Activated CD8-positive, alpha-beta memory T cell treated with anti-CD3 and anti-CD28 coated beads for 36 hours (primary cell): ENCODE data around the gene FAM13A. TPM values are rescaled to one million over a fixed set of nuclear protein-coding genes. Genes with fewer than 3 reads are reported as not detected.

Experiments used
- CTCF ChIA-PET: fragments of 350-600 bp; sonication (Branson Sonifier 250); formaldehyde crosslinking; loops from one replicate; lab custom pipeline; 2021; ENCODE audit warnings: antibody characterized with exemption; lab: Charles Lee
- POLR2A ChIA-PET: fragments of 350-600 bp; sonication (Branson Sonifier 250); formaldehyde crosslinking; loops from one replicate; lab custom pipeline; 2021; ENCODE audit warnings: antibody characterized with exemption; lab: Charles Lee
- total RNA-seq, 2 experiments: library from RNA; stranded (reverse); gene quantifications; one replicate each; pipeline ENCODE4 v1.2.3, GENCODE V29; 2021

FAM13A gene
- total RNA-seq, 2 experiments from 2014 or later, result 1.4 to 2.6 TPM

GRCh38 chr4:88823058-88823919, 233.7 kb downstream of the FAM13A start:
- POLR2A ChIA-PET, result no interaction called here
- CTCF ChIA-PET, result interaction anchor here (1.0 kb wide), 1 partner anchor 200 kb away, joined by 3 read pairs; no protein-coding TSS in a partner anchor

- CTCF ChIA-PET, result no interaction called here
- POLR2A ChIA-PET, result no interaction called here
Observed at GRCh38 chr4:88822034-88822789, 234.8 kb downstream of the FAM13A start.

GRCh38 chr4:88821522-88821921, 235.5 kb downstream of the FAM13A start:
- CTCF ChIA-PET, result no interaction called here
- POLR2A ChIA-PET, result no interaction called here

- POLR2A ChIA-PET, result no interaction called here
- CTCF ChIA-PET, result no interaction called here
Observed at GRCh38 chr4:88820698-88821415, 236.1 kb downstream of the FAM13A start.

GRCh38 chr4:88819818-88820697, 236.9 kb downstream of the FAM13A start:
- ChIA-PET CTCF (interaction anchor here (3.3 kb wide), 1 partner anchor 204 kb away, joined by 26 read pairs; no protein-coding TSS in a partner anchor), POLR2A (no interaction called here)

- CTCF ChIA-PET, result interaction anchor here (0.9 to 3.3 kb wide), 3 partner anchors 200 to 206 kb away, joined by 3 to 26 read pairs (median 3); no protein-coding TSS in a partner anchor
- POLR2A ChIA-PET, result no interaction called here
Observed at GRCh38 chr4:88818631-88819470, 238.1 kb downstream of the FAM13A start.

GRCh38 chr4:88817740-88818139, 239.2 kb downstream of the FAM13A start:
- POLR2A ChIA-PET, result no interaction called here
- CTCF ChIA-PET, result interaction anchor here (1.2 to 3.3 kb wide), 3 partner anchors 9 to 207 kb away, joined by 3 to 26 read pairs (median 3); no protein-coding TSS in a partner anchor

GRCh38 chr4:88816360-88816759, 240.6 kb downstream of the FAM13A start:
- CTCF ChIA-PET, result interaction anchor here (3.3 kb wide), 1 partner anchor 208 kb away, joined by 26 read pairs; no protein-coding TSS in a partner anchor
- POLR2A ChIA-PET, result no interaction called here

GRCh38 chr4:88814043-88814617, 242.9 kb downstream of the FAM13A start:
- CTCF ChIA-PET, result no interaction called here

GRCh38 chr4:88813013-88813412, 244.0 kb downstream of the FAM13A start:
- CTCF ChIA-PET, result no interaction called here
- POLR2A ChIA-PET, result no interaction called here

More at GRCh38 chr4:88814043-88814617, 242.9 kb downstream of the FAM13A start:
- POLR2A ChIA-PET, result no interaction called here

- CTCF ChIA-PET, result no interaction called here
Observed at GRCh38 chr4:88812420-88812819, 244.6 kb downstream of the FAM13A start.

GRCh38 chr4:88811904-88812303, 245.1 kb downstream of the FAM13A start:
- CTCF ChIA-PET, result no interaction called here
- POLR2A ChIA-PET, result no interaction called here

More at GRCh38 chr4:88812420-88812819, 244.6 kb downstream of the FAM13A start:
- POLR2A ChIA-PET, result no interaction called here

- POLR2A ChIA-PET, result no interaction called here
Observed at GRCh38 chr4:88810325-88810724, 246.7 kb downstream of the FAM13A start.

GRCh38 chr4:88809576-88810219, 247.3 kb downstream of the FAM13A start:
- POLR2A ChIA-PET, result no interaction called here
- CTCF ChIA-PET, result no interaction called here

More at GRCh38 chr4:88810325-88810724, 246.7 kb downstream of the FAM13A start:
- CTCF ChIA-PET, result no interaction called here

GRCh38 chr4:88809101-88809500, 247.9 kb downstream of the FAM13A start:
- CTCF ChIA-PET, result interaction anchor here (1.2 kb wide), 1 partner anchor 9 kb away, joined by 3 read pairs; no protein-coding TSS in a partner anchor
- POLR2A ChIA-PET, result no interaction called here

GRCh38 chr4:88807499-88807898, 249.5 kb downstream of the FAM13A start:
- CTCF ChIA-PET, result no interaction called here
- POLR2A ChIA-PET, result no interaction called here

GRCh38 chr4:88804234-88804633, 252.8 kb downstream of the FAM13A start:
- POLR2A ChIA-PET, result no interaction called here
- CTCF ChIA-PET, result no interaction called here
